IPS-18c (cell line): ENCODE results near the gene DBT.

Experiments used
- H3K4me3 ChIP-seq: 2 replicates; pipeline ENCODE4 v1.7.0; 2013; ENCODE audit warnings: low read depth, mild to moderate bottlenecking, low read length, moderate library complexity; ENCODE audit not compliant: insufficient read depth
- H3K9me3 ChIP-seq: one replicate; pipeline ENCODE4 v1.6.1; 2013; ENCODE audit warnings: mild to moderate bottlenecking, low read length, moderate library complexity; ENCODE audit not compliant: control insufficient read depth, insufficient read depth

Gene DBT

GRCh38 chr1:100164216-100164615, 85.4 kb downstream of the DBT start:
- no peaks in the 10 kb centered on the region for H3K9me3 ChIP-seq
- H3K4me3 ChIP-seq: no peak overlapping the region

DNA sequence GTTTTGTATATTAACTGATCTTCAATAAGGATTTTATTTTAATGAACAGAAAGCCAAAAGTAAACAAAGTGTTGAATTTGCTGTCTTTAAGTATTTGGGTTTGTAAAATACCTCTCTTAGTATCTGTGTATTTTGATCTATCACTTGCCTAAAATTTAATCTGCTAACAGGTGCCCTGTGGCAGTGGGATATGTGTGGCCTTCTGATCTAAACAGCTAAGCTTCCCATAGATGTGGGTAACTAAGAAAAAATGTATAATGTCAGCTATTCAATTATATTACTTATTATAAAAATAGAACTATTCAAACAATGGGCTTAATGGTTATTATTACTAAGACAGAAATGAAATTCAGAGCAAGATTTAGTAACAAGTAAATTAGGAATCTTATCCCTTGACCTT, 86.8 kb downstream of the DBT start:
- Histone ChIP-seq H3K9me3 (no peaks in the 10 kb centered on the region), H3K4me3 (no peak overlapping the region)

DNA sequence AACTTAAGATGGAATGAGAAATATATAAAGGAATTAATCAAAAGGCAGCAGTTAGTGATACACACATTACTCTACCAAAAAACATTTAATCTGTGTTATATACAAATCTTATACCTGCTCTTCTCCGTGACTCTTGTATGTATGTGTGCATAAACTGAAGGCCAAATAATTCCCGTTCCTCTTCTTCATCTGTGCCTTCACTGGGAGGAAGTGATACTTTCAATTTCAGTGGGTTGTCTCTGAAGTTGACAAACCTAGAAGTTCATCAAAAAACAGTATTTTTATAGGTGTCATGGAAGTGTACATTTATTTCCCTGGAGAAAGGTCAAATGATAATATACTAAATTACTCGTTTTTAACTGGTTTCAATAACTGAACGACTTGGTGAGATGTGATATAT, 97.4 kb downstream of the DBT start:
- H3K4me3 ChIP-seq: no peak overlapping the region
- no peaks in the 10 kb centered on the region for H3K9me3 ChIP-seq

DNA sequence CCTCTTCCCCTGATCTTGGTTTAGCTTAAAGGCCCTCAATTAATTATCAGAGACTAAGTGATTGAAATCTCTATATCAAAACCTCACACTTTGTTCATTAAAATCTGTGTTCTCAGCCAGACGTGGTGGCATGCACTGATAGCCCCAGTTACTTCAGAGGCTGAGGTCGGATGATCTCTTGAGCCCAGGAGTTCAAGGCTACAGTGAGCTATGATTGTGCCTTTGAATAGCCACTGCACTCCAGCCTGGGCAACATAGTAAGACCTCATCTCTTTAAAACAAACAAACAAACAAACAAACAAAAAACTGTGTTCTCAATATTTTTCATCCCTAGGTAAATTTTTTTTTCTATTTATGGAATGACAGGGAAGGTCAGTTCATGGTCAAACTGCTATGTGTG, 98.0 kb downstream of the DBT start:
- no peak overlapping the region for H3K4me3 ChIP-seq
- no peaks in the 10 kb centered on the region for H3K9me3 ChIP-seq

- no peaks in the 10 kb centered on the region for H3K9me3 ChIP-seq
- no peak overlapping the region for H3K4me3 ChIP-seq
Observed at GRCh38 chr1:100147875-100148274, 101.8 kb downstream of the DBT start.

- no peak overlapping the region for H3K4me3 ChIP-seq
- H3K9me3 ChIP-seq: no peaks in the 10 kb centered on the region
Observed at GRCh38 chr1:100146958-100147357, 102.7 kb downstream of the DBT start.

- H3K9me3 ChIP-seq: no peaks in the 10 kb centered on the region
- no peak overlapping the region for H3K4me3 ChIP-seq
Observed at GRCh38 chr1:100145116-100145515, 104.5 kb downstream of the DBT start.

- H3K4me3 ChIP-seq: no peak overlapping the region
Observed at GRCh38 chr1:100142343-100142742, 107.3 kb downstream of the DBT start.

GRCh38 chr1:100141192-100141591, 108.4 kb downstream of the DBT start:
- H3K9me3 ChIP-seq: no peaks in the 10 kb centered on the region

More at GRCh38 chr1:100142343-100142742, 107.3 kb downstream of the DBT start:
- H3K9me3 ChIP-seq: no peaks in the 10 kb centered on the region

GRCh38 chr1:100137602-100138001, 112.0 kb downstream of the DBT start:
- no peaks in the 10 kb centered on the region for H3K9me3 ChIP-seq
- no peak overlapping the region for H3K4me3 ChIP-seq

More at GRCh38 chr1:100141192-100141591, 108.4 kb downstream of the DBT start:
- H3K4me3 ChIP-seq: no peak overlapping the region
